Measurements from ENCODE around the gene CNTN5. TPM values are rescaled to one million over a fixed set of nuclear protein-coding genes. Genes with fewer than 3 reads are reported as not detected.

CNTN5 gene
- polyA plus RNA-seq, 12 donors, result 3.0 to 8.7 (median 5.2) TPM; not detected in 2

DNA sequence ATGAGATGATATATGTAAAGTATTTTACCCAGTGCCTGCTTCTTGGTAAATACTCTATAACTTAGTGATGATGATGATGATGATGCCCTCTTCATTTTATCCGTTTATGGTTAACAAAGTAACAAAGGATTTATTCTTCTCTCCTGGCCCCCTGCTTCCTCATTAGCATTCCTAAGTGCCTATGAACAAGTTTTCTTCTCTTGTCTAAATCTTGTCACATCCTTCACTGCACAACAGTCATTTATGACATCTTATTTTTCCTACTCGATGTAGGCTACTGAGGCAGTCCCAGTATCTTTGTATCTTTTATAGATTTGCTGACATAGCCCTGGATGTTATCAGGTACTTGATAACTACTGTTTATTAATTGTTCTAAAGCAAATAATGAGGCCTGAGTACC, 911.9 kb downstream of the CNTN5 start:
- DNase-seq, result no peak

DNA sequence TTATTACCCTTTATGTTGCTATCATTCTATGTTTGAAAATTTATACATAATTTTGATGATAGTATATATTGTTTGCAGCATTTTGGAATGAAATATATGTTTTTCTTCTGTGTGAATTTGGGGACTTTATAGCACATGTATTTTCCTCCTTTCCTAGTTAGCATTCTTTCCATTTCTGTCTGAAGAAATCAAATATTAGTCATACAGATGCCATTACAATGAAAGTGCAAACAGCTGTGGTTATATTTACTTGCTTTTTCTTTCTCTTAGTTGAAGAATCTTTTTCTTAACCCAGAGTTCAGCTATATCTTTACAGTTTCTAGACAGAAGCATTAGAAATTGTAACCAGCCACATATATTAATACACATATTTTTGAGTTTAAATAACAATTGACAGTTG, 913.3 kb downstream of the CNTN5 start:
- DNase-seq, result no peak

DNA sequence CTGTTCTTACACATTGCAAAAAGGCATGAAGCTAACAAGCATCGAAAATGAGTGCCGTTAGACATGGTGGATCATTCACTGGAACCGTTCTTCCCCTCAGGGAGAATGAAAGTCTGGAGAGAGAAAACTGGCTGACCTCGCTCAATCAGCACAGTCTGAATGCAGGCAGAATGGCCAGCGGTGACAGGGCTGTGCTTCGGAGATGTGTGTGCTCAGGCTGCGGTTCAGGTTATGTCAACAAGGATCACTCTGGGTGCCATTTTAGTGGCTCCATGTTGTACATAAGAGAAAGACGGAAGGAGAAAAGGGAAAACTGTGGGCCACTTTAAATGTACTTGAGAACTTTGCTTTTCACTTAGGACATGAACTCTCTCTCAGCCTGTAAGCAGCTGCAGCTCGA, 916.6 kb downstream of the CNTN5 start:
- DNase-seq, result no peak

DNA sequence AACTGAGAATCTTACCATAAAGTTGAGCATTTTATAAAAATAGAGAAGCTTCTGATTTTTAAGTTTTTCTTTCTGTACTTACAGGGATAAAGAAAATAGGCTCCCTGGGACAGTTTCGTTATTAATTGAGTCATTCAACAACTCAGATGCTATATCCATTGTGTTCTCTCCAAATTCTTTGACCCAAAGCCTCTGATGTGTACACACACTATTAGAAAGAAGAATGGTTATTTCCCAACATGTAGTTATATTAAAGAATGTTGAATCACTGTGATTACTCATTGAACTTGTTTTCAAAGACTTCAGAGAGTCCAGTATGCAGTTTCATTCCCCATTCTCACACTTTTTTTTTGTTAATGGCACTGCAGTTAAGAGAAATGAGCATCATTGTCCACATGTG, 932.1 kb downstream of the CNTN5 start:
- DNase-seq, result no peak

DNA sequence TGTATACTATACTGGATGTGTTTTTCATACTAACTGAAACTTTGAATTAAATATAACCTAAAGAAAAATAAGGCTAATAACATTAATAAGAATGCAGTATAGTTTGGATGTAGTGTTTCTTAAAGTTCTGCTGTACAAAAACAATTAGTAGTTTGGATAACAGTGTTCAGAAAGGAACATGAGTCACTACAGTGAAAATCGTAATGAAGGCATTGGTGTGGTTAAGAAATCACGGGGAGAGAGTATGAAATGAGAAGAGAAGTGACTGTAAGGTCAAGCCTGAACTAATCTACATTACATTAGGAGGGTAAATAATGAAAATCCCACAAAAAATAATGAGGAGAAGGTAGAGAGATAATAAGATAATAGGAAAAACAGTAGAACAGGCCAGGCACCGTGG, 939.8 kb downstream of the CNTN5 start:
- no peak for DNase-seq

DNA sequence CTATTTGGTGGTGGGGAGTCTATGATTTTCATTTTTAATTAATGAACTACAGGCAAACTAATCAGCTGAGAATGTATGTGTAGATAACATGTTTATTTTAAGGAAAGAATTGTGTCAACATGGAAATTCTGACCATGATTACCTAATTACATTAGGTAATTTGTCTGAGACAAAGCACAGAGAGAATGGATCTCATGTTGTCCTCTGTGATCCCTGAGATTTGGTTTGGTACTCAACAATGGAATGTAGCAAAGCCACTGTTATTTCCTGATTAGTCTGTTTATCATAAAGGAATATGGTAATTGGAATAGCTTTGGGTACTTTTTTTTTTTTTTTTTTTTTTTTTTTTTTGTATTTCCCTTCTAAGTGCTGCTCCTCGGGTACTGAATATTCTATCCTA, 947.6 kb downstream of the CNTN5 start:
- no peak for DNase-seq

DNA sequence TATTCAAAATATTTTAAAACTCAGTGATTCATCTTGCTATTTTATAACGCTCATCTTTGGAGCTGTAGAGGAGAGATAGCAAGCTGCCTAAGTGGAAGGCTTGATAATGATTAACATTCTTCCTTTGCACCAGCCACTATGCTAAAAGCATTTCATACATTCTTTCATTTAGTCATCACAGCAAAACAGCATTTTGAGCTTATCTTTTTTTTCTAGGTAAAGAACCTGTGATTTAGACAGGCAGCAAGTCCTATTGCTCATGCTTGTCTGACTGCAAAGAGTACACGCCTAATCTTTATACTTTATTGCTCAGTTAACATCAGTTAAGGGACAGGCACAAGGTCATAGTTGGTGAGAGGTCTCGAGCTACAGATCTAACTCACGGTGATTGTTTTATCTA, 953.2 kb downstream of the CNTN5 start:
- DNase-seq, result no peak

DNA sequence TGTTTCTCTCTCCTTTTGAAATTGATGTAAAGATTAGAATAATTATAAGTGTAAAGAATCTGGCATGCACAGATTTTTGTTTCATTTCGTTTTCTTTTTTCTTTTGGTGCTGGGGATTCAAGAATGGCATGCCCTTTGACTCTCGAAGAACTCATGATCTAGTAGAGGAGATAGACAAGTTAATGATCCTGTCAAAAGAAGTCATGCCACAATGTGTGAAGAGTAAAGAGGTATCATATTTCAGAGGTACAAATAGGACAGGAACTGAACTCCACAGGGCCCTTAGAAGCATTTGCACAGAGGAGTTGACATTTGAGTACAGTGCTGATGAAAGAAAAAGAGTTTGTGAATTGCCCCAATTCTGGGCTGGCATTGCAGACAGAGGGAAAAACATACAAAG, 958.3 kb downstream of the CNTN5 start:
- DNase-seq, result no peak

DNA sequence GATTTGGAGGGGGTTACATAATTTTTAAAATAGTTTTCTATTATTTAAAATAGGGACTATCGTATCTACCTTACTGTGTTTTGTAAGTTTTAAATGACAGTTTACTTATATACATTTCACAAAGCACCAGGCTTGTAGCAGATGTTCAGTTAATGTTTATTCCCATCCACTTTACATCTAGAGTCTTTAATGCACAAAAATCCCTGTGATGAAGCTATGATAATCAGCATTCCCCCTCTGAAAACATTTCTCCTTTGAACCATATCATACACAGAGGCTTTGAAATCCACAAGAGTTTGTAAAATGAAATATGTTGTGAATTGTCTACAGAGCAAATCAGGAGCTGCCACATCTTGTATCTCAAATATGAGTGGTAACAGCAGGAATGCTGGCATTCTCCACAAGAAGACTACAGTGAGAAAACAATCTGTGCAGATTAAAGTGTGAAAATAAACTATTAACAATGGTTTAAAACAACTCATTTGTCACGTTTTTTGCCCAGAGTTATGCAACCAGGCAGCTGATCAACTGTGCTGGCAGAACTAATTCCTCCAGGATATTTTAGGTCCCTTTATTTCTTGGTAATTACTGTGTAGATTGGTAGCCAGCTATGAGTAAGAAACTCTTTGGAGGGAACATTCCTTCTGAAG, 967.2 kb downstream of the CNTN5 start:
- peak; percentile 5 for DNase-seq

DNA sequence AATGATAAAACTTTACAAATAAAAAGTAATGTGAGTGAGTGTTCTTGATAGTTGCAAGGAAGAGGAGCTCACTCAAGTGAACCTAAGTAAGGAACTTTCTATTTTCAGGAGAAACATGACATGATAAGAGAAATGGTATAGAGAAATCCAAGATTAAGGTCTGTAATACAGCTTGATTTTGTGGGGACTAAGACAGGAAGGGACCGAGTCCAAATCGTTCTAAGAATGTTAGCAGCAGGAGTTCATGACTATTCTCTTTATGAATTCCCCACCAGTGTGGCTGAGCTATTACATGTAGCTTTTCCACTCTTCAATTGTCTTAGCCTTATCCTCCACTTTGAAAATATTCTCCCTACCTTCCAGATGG, 967.7 kb downstream of the CNTN5 start:
- peak; percentile 20 for DNase-seq

DNA sequence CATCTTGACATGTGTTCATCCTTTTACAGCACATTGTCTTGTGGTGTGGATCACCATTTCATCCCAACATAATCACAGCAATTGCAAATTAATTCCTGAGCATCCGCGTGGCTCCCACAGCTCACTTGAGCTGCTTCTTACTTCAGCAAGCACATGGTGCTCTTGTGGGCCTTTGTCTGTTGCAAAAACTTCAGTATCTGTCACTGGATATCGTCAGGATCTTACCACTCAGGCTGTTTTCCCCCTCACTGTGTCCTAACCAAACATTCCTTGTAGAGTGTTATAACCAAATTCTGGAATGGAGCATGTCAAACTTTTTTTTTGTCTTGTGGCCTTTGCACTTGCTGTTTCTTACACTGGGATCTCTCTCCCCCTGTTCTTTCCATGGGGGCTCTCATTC, 983.2 kb downstream of the CNTN5 start:
- no peak for DNase-seq

DNA sequence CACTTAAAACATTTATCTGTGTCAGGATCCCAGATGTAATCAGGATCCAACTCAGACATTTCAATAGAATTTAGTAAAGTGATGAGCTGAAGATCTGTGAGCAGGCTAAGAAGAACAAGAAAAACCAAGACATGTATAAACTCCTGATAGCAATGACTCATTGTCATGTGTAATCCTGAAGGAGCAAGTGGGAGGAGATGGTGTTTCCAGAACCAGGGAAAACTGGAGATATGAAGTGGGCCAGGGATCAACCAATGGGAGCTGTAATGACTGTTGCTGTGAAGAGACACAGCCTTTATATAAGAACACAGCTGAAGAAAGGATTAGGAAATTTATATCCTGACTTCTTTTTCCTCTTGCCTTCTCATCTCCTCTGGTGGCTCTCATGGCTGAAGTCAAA, 983.8 kb downstream of the CNTN5 start:
- DNase-seq, result no peak

DNA sequence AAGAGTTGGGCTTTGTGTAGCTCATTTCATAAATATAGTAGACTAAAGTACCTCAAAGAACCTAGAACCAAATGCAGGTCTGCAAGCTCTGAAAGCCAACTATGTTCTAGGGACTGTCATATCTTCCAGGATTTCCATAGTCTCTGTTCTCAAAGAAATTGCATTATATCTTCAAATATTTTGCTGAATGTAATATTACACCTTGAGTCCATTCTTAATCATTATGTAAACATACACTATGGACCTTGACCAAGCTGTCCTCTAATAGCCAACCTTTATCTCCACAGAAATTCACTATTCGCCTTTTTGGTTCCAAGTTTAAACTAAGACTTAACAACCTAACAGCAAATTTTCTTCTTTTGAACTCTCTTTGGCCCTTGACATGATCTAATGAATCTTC, 987.7 kb downstream of the CNTN5 start:
- DNase-seq, result no peak

DNA sequence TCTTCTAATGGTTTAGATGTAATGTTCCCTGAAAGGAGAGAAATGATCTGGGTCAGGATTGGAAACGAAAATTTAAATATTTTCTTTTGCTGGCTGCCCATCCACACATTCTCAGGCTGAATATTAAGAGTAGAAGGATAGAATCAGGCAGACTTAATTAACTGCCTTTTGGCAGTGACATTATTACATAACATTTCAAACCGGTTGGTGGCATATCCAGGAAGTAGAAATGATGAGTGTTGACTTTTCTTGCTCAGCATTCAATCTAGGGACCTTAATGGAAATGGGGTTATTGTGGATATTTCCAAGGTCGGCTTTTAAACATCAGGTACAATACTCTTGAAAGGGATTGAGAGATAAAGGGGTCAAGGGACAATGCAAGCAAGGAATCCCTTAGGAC, 989.0 kb downstream of the CNTN5 start:
- no peak for DNase-seq

DNA sequence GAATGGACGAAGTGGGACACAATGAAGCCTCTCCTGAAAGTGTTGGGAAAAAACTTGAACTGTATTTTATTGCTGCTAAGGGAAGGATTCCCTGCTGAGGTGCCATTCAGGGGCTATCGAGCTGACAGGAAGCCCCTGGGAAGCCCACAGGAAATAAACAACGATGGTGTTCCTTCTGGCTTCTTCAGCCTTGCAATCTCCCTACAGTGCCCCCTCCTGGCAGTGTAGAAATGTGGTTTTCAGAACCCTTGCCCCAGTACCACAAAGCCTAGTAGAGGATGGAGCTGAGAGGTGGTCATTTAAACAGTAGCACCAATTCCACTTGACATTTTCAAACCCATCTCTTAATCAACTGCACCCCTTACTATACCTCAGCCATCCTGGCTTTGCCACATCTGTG, 989.6 kb downstream of the CNTN5 start:
- DNase-seq, result no peak

DNA sequence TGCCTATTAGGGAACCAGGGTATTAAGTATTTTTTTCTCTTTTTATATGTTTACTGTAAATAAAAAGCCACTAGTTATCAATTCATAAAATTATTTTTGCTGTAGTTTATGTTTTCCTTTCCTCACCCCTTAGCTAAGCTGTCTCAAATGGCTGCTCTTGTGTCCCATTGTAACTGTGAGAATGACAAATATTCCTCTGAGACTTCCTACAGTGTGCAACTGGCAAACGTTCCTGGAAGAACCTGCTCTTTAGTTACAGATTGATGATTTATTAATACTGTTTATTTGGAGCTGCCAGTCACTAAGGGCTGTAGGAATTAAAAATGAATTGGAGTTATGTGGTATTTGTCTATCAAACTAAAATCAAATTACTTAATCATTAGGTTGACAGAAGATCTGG, 990.9 kb downstream of the CNTN5 start:
- no peak for DNase-seq

DNA sequence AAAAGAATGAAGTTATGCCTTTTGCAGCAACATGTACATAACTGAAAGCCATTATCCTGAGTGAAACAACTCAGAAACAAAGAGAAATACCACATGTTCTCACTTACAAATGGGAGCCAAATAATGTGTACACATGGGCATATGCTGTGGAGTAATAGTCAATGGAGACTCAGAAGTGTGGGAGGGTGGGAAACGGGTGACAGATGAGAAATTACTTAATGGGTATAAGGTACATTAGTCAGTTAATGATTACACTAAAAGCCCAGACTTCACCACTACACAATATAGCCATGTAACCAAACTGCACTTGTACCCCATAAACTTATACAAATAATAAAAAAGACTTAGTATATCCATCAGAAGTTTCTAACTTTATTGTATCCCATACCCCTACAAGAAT, 992.3 kb downstream of the CNTN5 start:
- DNase-seq, result peak; percentile 5

DNA sequence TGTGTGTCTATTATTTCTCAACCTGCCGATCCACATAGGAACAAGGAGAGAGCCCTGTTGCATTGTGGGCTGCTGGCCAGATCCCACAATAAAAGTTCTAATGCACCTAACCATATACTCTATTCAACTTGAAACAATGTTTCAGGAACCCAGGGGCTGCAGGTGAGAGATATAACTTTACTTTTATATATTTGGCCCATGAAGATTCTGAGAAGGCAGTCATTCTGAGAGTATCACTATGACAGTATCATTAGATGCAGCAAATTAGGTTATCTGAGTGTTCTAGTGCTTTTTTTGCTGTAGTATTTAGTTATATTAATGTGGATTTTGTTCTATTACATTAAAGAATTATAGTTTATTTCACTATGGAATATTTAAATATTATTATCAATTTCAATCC, 1011.2 kb downstream of the CNTN5 start:
- no peak for DNase-seq

DNA sequence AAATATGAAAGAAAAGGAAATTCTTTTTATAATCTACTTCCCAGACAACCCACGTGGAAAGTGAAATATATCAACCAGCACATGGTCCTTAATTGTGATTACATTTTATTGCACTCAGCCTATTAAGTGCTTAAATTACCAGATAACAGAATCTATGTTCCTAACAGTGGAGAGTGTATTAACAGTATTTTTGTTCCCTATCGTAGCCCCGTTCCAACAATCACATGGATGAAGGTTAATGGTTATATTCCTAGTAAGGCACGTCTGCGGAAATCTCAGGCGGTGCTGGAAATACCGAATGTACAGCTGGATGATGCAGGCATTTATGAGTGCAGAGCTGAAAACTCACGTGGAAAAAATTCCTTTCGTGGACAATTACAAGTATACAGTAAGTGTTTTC, 1040.3 kb downstream of the CNTN5 start:
- DNase-seq, result no peak

DNA sequence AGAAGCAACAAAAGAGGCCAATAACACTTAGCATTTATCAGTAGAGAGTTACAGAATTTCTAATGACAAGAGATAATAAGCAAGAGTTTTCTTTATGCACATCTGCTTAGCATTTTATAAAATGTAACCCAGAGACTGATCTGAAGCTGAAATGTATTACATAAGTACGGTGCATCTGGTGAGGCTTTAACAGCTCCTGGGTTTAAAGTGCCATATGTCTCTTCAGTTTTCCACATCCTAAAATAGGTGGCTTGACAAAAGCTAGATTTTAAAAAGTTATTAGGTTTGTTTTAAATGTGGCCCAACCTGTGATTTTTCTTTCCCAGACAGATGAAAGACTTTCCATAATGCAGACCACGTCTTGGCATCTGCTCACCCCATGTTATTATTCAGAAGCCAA, 1045.7 kb downstream of the CNTN5 start:
- DNase-seq, result peak; percentile 3

DNA sequence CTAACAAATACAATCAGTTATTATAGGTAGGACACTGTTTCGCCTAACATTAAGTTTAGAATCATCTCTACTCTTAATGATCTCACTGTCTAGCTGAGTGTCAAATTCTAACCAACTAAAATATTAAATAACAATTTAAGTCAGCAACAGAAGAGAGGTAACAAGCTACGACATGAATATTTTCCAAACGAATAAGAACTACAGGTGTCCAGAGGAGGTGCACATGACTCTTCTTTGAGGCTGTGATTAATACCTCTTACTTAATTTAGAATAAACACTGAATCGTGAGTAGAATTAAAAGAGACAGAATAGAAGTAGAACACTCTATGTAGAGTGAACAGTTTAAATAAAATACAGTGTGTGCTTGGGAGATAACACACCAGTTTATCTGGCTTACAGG, 1047.4 kb downstream of the CNTN5 start:
- no peak for DNase-seq

DNA sequence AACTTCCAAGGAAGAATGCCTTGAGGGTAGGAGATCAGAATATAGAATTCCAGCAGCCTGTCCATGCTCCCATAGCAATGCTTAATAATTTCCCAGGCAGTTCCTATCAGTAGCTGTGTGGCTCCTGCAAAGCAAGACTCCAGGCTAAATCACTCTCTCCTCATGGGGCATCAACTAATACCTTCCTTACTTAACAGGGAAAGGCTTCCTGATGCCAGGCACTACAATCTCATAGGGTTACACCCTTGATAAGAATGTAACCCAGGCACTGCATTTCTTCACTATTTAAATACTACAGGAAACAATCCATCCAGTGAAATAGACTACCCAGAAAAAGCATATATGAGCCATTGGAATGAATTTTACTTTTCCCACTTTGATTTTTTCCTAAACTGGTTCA, 1051.4 kb downstream of the CNTN5 start:
- DNase-seq, result no peak

DNA sequence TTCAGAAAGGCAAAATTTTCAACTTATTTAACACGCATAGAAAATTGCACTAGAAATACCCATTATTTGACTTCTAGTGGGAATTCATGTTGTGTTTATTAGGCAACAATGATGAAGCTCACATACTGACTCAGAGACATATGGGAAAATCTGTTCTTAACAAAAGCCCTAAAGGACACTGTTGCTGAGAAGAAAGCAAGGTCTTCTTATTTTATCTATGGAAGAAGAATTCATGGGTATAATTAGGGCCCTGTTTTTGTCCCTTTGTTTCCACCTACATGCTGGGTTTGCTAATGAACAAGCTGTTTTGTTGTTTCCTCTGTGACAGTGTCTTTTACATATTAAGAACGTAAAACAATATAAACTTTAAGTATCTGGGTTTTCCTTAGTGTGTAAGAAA, 1059.6 kb downstream of the CNTN5 start:
- no peak for DNase-seq

DNA sequence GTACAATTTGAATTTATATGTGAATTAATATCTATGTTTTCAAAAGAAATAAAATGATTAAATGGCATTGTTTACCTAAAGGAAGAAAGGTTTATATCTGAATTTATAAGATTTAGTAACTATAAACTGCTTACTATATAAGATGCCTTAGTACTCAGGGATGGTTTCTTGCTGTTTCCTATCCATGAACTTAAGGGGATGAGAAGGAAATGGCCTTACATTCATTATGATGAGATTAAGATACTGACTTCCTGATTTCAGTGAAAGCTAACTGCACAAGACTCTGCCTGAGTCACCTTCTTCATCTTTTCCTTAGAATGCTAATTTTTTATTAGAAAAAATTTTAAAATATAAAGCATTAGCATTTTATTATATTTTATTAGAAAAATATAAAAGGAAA, 1060.1 kb downstream of the CNTN5 start:
- DNase-seq, result no peak

DNA sequence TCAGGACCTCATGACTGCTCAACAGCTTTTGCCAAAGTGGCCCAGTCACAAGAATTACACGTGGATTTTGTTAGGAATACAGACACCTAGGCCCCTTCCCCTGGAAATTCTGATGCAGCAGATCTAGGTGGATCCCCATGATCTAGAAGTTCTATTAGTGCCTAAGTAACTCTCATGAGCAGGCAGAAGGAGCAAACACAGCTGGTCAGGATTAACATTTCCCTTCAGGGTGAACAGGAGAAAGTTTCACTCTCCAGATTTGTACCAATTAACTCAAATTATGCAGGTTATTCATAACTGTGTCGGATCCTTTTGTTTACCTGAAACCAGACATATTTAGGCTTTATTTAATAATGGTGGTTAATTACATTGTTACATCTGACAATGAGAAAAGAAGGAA, 1072.9 kb downstream of the CNTN5 start:
- DNase-seq, result no peak
